ENCODE measurements around the gene PABPN1. TPM values are rescaled to one million over a fixed set of nuclear protein-coding genes. Genes with fewer than 3 reads are reported as not detected.
A peak's percentile ranks its signal among the peaks of the same experiment; 100 is the strongest.

PABPN1 gene
- total and polyA plus RNA-seq, 2 of the 13 experiments (the other 11 are each of a cell fraction or from before 2014, with no cell fraction given), result 233 to 524 TPM

DNA sequence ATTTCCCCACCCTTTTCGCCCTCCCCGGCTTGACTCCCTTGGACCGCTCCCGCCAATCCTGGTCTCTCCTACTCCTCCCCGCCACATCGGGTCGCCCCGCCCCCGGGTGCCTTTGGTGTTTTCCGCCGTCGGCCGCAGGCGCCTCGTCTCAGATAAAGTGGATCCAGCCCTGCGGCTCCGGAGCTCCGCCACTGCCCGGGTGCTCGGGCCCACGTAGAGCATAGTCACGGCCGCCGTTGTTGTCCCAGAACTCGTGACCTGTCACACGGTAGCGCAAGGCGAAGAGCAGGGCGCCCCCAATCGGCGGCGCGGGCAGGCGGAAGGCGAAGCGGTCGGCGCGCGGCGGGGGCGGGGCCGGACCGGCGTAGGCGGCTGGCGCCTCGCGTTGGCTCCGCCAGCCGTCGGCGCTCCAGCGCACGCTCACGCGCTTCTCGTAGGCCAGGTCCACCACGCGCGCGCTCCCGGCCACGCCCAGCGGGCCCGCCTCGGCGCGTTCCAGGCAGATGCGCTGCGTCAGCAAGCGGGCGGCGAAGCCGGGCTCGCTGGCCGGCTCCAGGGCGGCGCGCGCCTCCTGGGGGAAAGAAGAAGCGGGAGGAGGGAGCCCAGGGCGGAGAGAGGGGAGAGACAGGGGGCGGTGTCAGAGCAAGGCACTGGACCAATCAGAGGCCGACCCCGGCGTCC, 19.8 kb upstream of the PABPN1 start (continued):
- TF ChIP-seq, protein P1, sequence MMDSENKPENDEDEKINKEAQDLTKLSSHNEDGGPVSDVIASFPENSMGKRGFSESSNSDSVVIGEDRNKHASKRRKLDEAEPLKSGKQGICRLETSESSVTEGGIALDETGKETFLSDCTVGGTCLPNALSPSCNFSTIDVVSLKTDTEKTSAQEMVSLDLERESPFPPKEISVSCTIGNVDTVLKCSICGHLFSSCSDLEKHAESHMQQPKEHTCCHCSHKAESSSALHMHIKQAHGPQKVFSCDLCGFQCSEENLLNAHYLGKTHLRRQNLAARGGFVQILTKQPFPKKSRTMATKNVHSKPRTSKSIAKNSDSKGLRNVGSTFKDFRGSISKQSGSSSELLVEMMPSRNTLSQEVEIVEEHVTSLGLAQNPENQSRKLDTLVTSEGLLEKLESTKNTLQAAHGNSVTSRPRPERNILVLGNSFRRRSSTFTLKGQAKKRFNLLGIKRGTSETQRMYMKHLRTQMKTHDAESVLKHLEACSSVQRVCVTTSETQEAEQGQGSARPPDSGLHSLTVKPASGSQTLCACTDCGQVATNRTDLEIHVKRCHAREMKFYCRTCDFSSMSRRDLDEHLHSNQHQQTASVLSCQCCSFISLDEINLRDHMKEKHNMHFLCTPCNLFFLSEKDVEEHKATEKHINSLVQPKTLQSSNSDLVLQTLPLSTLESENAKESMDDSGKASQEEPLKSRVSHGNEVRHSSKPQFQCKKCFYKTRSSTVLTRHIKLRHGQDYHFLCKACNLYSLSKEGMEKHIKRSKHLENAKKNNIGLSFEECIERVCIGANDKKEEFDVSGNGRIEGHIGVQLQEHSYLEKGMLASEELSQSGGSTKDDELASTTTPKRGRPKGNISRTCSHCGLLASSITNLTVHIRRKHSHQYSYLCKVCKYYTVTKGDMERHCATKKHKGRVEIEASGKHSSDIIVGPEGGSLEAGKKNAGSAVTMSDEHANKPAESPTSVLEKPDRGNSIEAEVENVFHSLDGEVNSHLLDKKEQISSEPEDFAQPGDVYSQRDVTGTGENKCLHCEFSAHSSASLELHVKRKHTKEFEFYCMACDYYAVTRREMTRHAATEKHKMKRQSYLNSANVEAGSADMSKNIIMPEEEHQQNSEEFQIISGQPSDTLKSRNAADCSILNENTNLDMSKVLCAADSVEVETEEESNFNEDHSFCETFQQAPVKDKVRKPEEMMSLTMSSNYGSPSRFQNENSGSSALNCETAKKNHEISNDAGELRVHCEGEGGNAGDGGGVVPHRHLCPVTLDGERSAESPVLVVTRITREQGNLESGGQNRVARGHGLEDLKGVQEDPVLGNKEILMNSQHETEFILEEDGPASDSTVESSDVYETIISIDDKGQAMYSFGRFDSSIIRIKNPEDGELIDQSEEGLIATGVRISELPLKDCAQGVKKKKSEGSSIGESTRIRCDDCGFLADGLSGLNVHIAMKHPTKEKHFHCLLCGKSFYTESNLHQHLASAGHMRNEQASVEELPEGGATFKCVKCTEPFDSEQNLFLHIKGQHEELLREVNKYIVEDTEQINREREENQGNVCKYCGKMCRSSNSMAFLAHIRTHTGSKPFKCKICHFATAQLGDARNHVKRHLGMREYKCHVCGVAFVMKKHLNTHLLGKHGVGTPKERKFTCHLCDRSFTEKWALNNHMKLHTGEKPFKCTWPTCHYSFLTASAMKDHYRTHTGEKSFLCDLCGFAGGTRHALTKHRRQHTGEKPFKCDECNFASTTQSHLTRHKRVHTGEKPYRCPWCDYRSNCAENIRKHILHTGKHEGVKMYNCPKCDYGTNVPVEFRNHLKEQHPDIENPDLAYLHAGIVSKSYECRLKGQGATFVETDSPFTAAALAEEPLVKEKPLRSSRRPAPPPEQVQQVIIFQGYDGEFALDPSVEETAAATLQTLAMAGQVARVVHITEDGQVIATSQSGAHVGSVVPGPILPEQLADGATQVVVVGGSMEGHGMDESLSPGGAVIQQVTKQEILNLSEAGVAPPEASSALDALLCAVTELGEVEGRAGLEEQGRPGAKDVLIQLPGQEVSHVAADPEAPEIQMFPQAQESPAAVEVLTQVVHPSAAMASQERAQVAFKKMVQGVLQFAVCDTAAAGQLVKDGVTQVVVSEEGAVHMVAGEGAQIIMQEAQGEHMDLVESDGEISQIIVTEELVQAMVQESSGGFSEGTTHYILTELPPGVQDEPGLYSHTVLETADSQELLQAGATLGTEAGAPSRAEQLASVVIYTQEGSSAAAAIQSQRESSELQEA (CRISPR knock-in tag; IDR thresholded peaks at IDR 0.05; ENCODE audit: not compliant biosample characterization), result peak; percentile 47
- TF ChIP-seq KMT2A (CRISPR knock-in tag; IDR thresholded peaks at IDR 0.05) (peak; percentile 61; the same call in 1 of the 2 replicates), MAF1 (CRISPR knock-in tag; IDR thresholded peaks at IDR 0.05; ENCODE audit: borderline replicate concordance) (no peak), MTA3 (CRISPR knock-in tag; IDR thresholded peaks at IDR 0.05) (no peak), RXRB (CRISPR knock-in tag; IDR thresholded peaks at IDR 0.05; ENCODE audit: borderline replicate concordance) (peak; percentile 70), ZNF343 (CRISPR knock-in tag; IDR thresholded peaks at IDR 0.05) (no peak), NR2C2 (CRISPR knock-in tag; IDR thresholded peaks at IDR 0.05; ENCODE audit: borderline replicate concordance) (peak; percentile 60; the same call in 1 of the 2 replicates), GATA4 (IDR thresholded peaks at IDR 0.05; ENCODE audit: borderline replicate concordance, low read depth) (peak; percentile 80), BRD4 (CRISPR knock-in tag; IDR thresholded peaks at IDR 0.05) (peak; percentile 78; the same call in 1 of the 2 replicates), ZNF883 (CRISPR knock-in tag; IDR thresholded peaks at IDR 0.05; ENCODE audit: not compliant biosample characterization) (peak; percentile 71), SMAD3 (CRISPR knock-in tag; IDR thresholded peaks at IDR 0.05) (peak; percentile 86; the same call in 1 of the 2 replicates), NFKBIZ (CRISPR knock-in tag; IDR thresholded peaks at IDR 0.05) (0 out of 2 replicates have a peak, but pooled peaks have one; percentile 52), ZBTB7A (CRISPR knock-in tag; IDR thresholded peaks at IDR 0.05) (peak; percentile 55; the same call in 1 of the 2 replicates), CHCHD3 (CRISPR knock-in tag; IDR thresholded peaks at IDR 0.05) (peak; percentile 73; the same call in 1 of the 2 replicates)
- TF ChIP-seq, protein P2, sequence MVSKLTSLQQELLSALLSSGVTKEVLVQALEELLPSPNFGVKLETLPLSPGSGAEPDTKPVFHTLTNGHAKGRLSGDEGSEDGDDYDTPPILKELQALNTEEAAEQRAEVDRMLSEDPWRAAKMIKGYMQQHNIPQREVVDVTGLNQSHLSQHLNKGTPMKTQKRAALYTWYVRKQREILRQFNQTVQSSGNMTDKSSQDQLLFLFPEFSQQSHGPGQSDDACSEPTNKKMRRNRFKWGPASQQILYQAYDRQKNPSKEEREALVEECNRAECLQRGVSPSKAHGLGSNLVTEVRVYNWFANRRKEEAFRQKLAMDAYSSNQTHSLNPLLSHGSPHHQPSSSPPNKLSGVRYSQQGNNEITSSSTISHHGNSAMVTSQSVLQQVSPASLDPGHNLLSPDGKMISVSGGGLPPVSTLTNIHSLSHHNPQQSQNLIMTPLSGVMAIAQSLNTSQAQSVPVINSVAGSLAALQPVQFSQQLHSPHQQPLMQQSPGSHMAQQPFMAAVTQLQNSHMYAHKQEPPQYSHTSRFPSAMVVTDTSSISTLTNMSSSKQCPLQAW (CRISPR knock-in tag; IDR thresholded peaks at IDR 0.05), result no peak
- TF ChIP-seq, protein P3, sequence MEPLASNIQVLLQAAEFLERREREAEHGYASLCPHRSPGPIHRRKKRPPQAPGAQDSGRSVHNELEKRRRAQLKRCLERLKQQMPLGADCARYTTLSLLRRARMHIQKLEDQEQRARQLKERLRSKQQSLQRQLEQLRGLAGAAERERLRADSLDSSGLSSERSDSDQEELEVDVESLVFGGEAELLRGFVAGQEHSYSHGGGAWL (CRISPR knock-in tag; IDR thresholded peaks at IDR 0.05), result peak; percentile 57
